GM12878 (cell line): ENCODE results near the gene BTBD9. TPM values are rescaled to one million over a fixed set of nuclear protein-coding genes. Genes with fewer than 3 reads are reported as not detected.

Experiments
- ATAC-seq: fragments of 200-7000 bp; cut with Tn5 transposase; 3 replicates; pipeline ENCODE4 v1.9.1; 2020; ENCODE audit warnings: mild to moderate bottlenecking, moderate library complexity
- BruUV-seq: library from RNA; stranded (reverse); fragments of 400-500 nt; replicated peaks from 2 replicates; lab custom pipeline; 2021; lab: Mats Ljungman, UMichigan
- CTCF ChIA-PET: fragments of 300-600 bp; sonication (Branson Sonifier 250); formaldehyde crosslinking; extraction: SDS; loops from one replicate; lab custom pipeline; 2021; ENCODE audit warnings: inconsistent platforms; lab: Yijun Ruan, JAX
- POLR2A ChIA-PET: fragments of 350-600 bp; formaldehyde crosslinking; extraction: SDS; loops from one replicate; lab custom pipeline; 2021; ENCODE audit warnings: inconsistent platforms; lab: Charles Lee
- RAD21 ChIA-PET: fragments of 300-600 bp; sonication (Branson Sonifier 250); formaldehyde crosslinking; loops from one replicate; lab custom pipeline; 2023; ENCODE audit warnings: antibody characterized with exemption; ENCODE audit not compliant: unreplicated experiment; lab: Charles Lee
- SMC1A ChIA-PET: fragments of 300-600 bp; sonication (Branson Sonifier 250); formaldehyde crosslinking; loops from one replicate; lab custom pipeline; 2023; ENCODE audit not compliant: unreplicated experiment, uncharacterized antibody; lab: Charles Lee
- DNase-seq: peaks from one replicate; pipeline ENCODE4 v3.0.0-alpha.2; 2011; ENCODE audit warnings: low read depth, low spot score
- FAIRE-seq: peaks from 3 replicates; lab custom pipeline; 2011; peaks lifted over from hg19 to GRCh38; lab: Jason Lieb, UNC
- H2AFZ ChIP-seq: 2 replicates; pipeline ENCODE4 v1.6.0; 2011; ENCODE audit warnings: low read depth, low read length, control low read depth; ENCODE audit not compliant: control insufficient read depth
- H3K27ac ChIP-seq: 2 replicates; pipeline ENCODE4 v1.5.1; 2011; ENCODE audit warnings: control low read depth; ENCODE audit not compliant: control insufficient read depth, insufficient read depth
- H3K27me3 ChIP-seq, 2 experiments: replicated peaks in 1 of 2; 2 replicates each; pipeline versions ENCODE4 v1.6.0 to v1.6.1; 2011; ENCODE audit warnings: low read length in 1 of 2; ENCODE audit not compliant: control insufficient read depth in 2 of 2, insufficient read depth in 2 of 2
- H3K36me3 ChIP-seq, 2 experiments: 2 replicates each; pipeline ENCODE4 v1.5.1; 2011; ENCODE audit warnings: low read length in 1 of 2; ENCODE audit not compliant: control insufficient read depth in 2 of 2, insufficient read depth in 2 of 2
- H3K4me1 ChIP-seq: 2 replicates; pipeline ENCODE4 v1.6.1; 2011; ENCODE audit warnings: mild to moderate bottlenecking, low read length, moderate library complexity, mixed read lengths; ENCODE audit not compliant: control insufficient read depth, insufficient read depth
- H3K4me2 ChIP-seq: 2 replicates; pipeline ENCODE4 v1.6.0; 2011; ENCODE audit warnings: control low read depth; ENCODE audit not compliant: control insufficient read depth, insufficient read depth
- H3K4me3 ChIP-seq: fragments of 200-600 bp; sonication (generic); 2 replicates; pipeline ENCODE4 v1.5.1; 2016
- H3K79me2 ChIP-seq: 2 replicates; pipeline ENCODE4 v1.6.0; 2011; ENCODE audit warnings: low read length; ENCODE audit not compliant: control insufficient read depth, insufficient read depth
- H3K9ac ChIP-seq: 2 replicates; pipeline ENCODE4 v1.8.0; 2011; ENCODE audit warnings: low read length, control low read depth, mixed read lengths; ENCODE audit not compliant: control insufficient read depth, insufficient read depth
- H3K9me3 ChIP-seq: replicated peaks from 3 replicates; pipeline ENCODE4 v1.5.1; 2011; ENCODE audit warnings: mild to moderate bottlenecking, low read length; ENCODE audit not compliant: control insufficient read depth, insufficient read depth
- H4K20me1 ChIP-seq: 2 replicates; pipeline ENCODE4 v1.6.0; 2011; ENCODE audit not compliant: control insufficient read depth, insufficient read depth
- ETV6 ChIP-seq, 2 experiments: fragments of 450-650 bp in 1 of 2; IDR thresholded peaks in 1 of 2; conservative IDR thresholded peaks in 1 of 2; 2 replicates each; pipeline ENCODE4 v1.6.1; 2014; ENCODE audit warnings: antibody characterized with exemption in 1 of 2, borderline replicate concordance in 1 of 2, low read depth in 1 of 2, mild to moderate bottlenecking in 1 of 2, moderate library complexity in 1 of 2
- IKZF1 ChIP-seq: fragments of 450-650 bp; conservative IDR thresholded peaks from 2 replicates; pipeline ENCODE4 v1.6.1; 2017; ENCODE audit warnings: antibody characterized with exemption, mild to moderate bottlenecking
- LARP7 ChIP-seq: fragments of 450-650 bp; IDR thresholded peaks from 2 replicates; pipeline ENCODE4 v1.6.1; 2017; ENCODE audit warnings: mild to moderate bottlenecking
- NBN ChIP-seq: fragments of 450-650 bp; IDR thresholded peaks from 2 replicates; pipeline ENCODE4 v1.6.1; 2016
- SUZ12 ChIP-seq: fragments of 200-600 bp; sonication (generic); IDR thresholded peaks from one replicate; pipeline ENCODE4 v1.6.1; 2018; ENCODE audit warnings: antibody characterized with exemption, mild to moderate bottlenecking; ENCODE audit not compliant: unreplicated experiment
- WGBS: methylation state at CpG from one replicate; pipeline ENCODE4 v1.1.6; 2016; ENCODE audit warnings: low lambda C conversion rate; ENCODE audit not compliant: insufficient replicate concordance, insufficient coverage; ENCODE audit errors: missing lambda C conversion rate; 5-methylcytosine and 5-hydroxymethylcytosine counted together
- in situ Hi-C: fragments of 300-500 bp; cut with MboI; formaldehyde crosslinking; loops from 9 replicates; pipeline ENCODE4 v1.14.3; 2018; ENCODE audit warnings: mixed read lengths
- intact Hi-C: fragments of 100-400 bp; cut with micrococcal nuclease; formaldehyde crosslinking; loops from one replicate; pipeline ENCODE4 v1.14.2; 2022; ENCODE audit not compliant: unreplicated experiment
- polyA plus RNA-seq, 11 experiments: library from polyadenylated mRNA; depleted of rRNA in 4 of 11; unstranded in 6 of 11; stranded (reverse) in 5 of 11; fragments of >200 nt; fragmentation: Nextera tagmentation in 4 of 11; fragmentation: Illumina TruSeq in 1 of 11; extraction: Ambion mirVana in 4 of 11; extraction: Trizol in 1 of 11; gene quantifications; 1 replicate in 1 of 11; 2 replicates in 10 of 11; pipeline versions ENCODE4 v1.2.1 to v1.2.3, GENCODE V29; 2011 to 2016; ENCODE audit warnings: inconsistent platforms in 2 of 11, missing spikeins in 2 of 11, low read depth in 1 of 11
- total RNA-seq, 4 experiments: library from RNA; depleted of rRNA in 3 of 4; stranded (reverse); fragments of >200 nt in 3 of 4; fragmentation: Illumina TruSeq in 1 of 4; extraction: Trizol in 1 of 4; gene quantifications; 2 replicates each; pipeline versions ENCODE4 v1.2.1 to v1.2.3, GENCODE V29; 2013 to 2021
- TF ChIP-seq, protein P1 (sequence below): fragments of 450-650 bp; formaldehyde crosslinking; IDR thresholded peaks from 2 replicates; pipeline ENCODE4 v1.5.0; 2022; ENCODE audit warnings: mild to moderate bottlenecking, missing genetic modification characterization
- TF ChIP-seq, protein P2 (sequence below): IDR thresholded peaks from 2 replicates; pipeline ENCODE4 v1.6.1; 2012; ENCODE audit warnings: low read depth, low read length, improper control_type of control experiment

Gene BTBD9
- total and polyA plus RNA-seq, 10 of the 15 experiments (the other 5 are each of a cell fraction or from before 2014, with no cell fraction given): 0.22 to 8.6 (median 4.6) TPM

DNA sequence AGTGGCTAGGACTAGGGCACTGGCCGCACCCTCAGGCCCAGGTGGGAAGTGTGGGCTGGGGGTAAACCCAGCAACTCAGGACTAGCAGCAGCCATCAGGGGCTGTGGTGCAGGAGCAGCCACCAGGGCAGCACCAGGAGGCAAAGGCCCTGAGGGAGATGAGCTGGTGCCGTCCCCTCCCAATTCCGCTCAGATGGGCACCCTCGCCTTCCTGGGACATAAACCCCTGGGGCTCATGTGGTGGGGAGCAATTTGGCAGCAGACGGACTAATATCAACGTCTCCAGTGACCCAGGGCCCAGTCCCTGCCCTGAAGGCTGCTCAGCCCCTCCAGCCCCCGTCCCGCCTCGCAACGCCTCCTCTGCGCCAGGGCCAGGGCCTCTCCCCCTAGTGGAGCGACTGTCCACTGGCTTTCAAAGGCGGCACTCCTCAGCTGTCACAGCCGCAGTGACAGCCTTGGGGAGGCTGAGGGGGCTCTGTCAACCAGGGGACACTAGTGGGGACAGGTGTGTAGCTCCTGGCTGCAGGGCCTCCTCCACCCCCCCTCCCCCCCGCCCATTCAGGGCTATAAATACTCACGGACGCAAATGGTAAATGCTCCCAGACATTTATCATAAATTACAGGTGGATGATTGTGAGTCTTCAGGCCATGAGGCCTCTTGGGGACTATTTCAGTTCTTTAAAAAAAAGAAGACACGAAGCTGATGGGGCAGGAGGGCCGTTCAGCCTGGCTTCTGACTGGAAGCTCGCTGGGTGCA lies 470.3 kb downstream of the BTBD9 start:
- Histone ChIP-seq H3K4me2 (no peak overlapping the region), H3K9me3 (no peaks in the 10 kb centered on the region), H3K27ac (no peak overlapping the region), H3K79me2 (no peaks in the 10 kb centered on the region), H3K4me1 (no peaks in the 10 kb centered on the region), H3K27me3 (no peaks in the 10 kb centered on the region), H3K9ac (no peak overlapping the region), H3K36me3 (no peaks in the 10 kb centered on the region; a peak in 2 of 4 replicates), H3K4me3 (no peak overlapping the region), H4K20me1 (no peaks in the 10 kb centered on the region), H2AFZ (no peak overlapping the region)
- DNase-seq (no peak), FAIRE-seq (no peak), ATAC-seq (no peak; the same call in 1 of the 3 replicates)
- RAD21 ChIA-PET: no interaction called here
- no peak for TF ChIP-seq SUZ12
- TF ChIP-seq IKZF1: no peak
- TF ChIP-seq, protein P1, sequence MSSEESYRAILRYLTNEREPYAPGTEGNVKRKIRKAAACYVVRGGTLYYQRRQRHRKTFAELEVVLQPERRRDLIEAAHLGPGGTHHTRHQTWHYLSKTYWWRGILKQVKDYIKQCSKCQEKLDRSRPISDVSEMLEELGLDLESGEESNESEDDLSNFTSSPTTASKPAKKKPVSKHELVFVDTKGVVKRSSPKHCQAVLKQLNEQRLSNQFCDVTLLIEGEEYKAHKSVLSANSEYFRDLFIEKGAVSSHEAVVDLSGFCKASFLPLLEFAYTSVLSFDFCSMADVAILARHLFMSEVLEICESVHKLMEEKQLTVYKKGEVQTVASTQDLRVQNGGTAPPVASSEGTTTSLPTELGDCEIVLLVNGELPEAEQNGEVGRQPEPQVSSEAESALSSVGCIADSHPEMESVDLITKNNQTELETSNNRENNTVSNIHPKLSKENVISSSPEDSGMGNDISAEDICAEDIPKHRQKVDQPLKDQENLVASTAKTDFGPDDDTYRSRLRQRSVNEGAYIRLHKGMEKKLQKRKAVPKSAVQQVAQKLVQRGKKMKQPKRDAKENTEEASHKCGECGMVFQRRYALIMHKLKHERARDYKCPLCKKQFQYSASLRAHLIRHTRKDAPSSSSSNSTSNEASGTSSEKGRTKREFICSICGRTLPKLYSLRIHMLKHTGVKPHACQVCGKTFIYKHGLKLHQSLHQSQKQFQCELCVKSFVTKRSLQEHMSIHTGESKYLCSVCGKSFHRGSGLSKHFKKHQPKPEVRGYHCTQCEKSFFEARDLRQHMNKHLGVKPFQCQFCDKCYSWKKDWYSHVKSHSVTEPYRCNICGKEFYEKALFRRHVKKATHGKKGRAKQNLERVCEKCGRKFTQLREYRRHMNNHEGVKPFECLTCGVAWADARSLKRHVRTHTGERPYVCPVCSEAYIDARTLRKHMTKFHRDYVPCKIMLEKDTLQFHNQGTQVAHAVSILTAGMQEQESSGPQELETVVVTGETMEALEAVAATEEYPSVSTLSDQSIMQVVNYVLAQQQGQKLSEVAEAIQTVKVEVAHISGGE (CRISPR knock-in tag): no peak
- TF ChIP-seq ETV6 (conservative IDR thresholded peaks at IDR 0.05 in 1 of 2, IDR thresholded peaks at IDR 0.05 in 1 of 2; ENCODE audit: borderline replicate concordance in 1 of 2, low read depth in 1 of 2): no peak
- TF ChIP-seq NBN: no peak
- TF ChIP-seq LARP7: no peak
- TF ChIP-seq, protein P2, sequence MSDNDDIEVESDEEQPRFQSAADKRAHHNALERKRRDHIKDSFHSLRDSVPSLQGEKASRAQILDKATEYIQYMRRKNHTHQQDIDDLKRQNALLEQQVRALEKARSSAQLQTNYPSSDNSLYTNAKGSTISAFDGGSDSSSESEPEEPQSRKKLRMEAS: no peak
- intact Hi-C loops: no loop called here
- CTCF ChIA-PET: no interaction called here
- SMC1A ChIA-PET: no interaction called here
- in situ Hi-C loops: no loop called here
- 73% methylated on average over 16 of the region's 20 CpGs for WGBS
- BruUV-seq: no TSS peak
- POLR2A ChIA-PET: no interaction called here
